Left ventricle myocardium superior (tissue), 1 donor: ENCODE results near the gene HS3ST4. TPM values are rescaled to one million over a fixed set of nuclear protein-coding genes. Genes with fewer than 3 reads are reported as not detected.
"Not testable (repeated sequence)": the region's sequence is repeated elsewhere in the genome, so short reads cannot be mapped to it uniquely, and the experiment has no call there.

ENCODE experiments used
- ATAC-seq: fragments of 200-7000 bp; cut with Tn5 transposase; one replicate; pipeline ENCODE4 v1.9.1; 2020; ENCODE audit warnings: mild to moderate bottlenecking, moderate library complexity
- DNase-seq: peaks from one replicate; pipeline ENCODE4 v3.0.0-alpha.2; 2020
- intact Hi-C: fragments of 100-400 bp; cut with micrococcal nuclease; formaldehyde crosslinking; loops from one replicate; pipeline ENCODE4 v1.11.0; 2022
- total RNA-seq: library from RNA; stranded (reverse); fragmentation: NEBNext Ultra II Directional; extraction: Animal tissue kit (Norgen Biotek cat#: 25700); gene quantifications from one replicate; pipeline ENCODE4 v1.2.1, GENCODE V29; 2021
- donor health status: DM: no; HTN: yes; CAD: no; lungs with severe emphysema.

The HS3ST4 gene
- total RNA-seq, 1 donor from 2014 or later: not detected

- no peak for ATAC-seq
- intact Hi-C loops: no loop called here
Observed at GRCh38 chr16:25729188-25729915, 37.6 kb downstream of the HS3ST4 start.

GRCh38 chr16:25730396-25730795, 38.6 kb downstream of the HS3ST4 start:
- DNase-seq (no peak), ATAC-seq (no peak)
- intact Hi-C loops: no loop called here

More at GRCh38 chr16:25729188-25729915, 37.6 kb downstream of the HS3ST4 start:
- no peak for DNase-seq

GRCh38 chr16:25734430-25735385, 42.9 kb downstream of the HS3ST4 start:
- no peak for DNase-seq
- intact Hi-C loops: no loop called here
- ATAC-seq: no peak

GRCh38 chr16:25735645-25736044, 43.9 kb downstream of the HS3ST4 start:
- intact Hi-C loops: no loop called here
- no peak for ATAC-seq

GRCh38 chr16:25747160-25747758, 55.5 kb downstream of the HS3ST4 start:
- intact Hi-C loops: no loop called here
- DNase-seq (no peak), ATAC-seq (no peak)

More at GRCh38 chr16:25735645-25736044, 43.9 kb downstream of the HS3ST4 start:
- no peak for DNase-seq

GRCh38 chr16:25748092-25748654, 56.4 kb downstream of the HS3ST4 start:
- DNase-seq: no peak
- intact Hi-C loops: no loop called here
- no peak for ATAC-seq

GRCh38 chr16:25750488-25751216, 58.9 kb downstream of the HS3ST4 start:
- ATAC-seq (no peak), DNase-seq (no peak)
- intact Hi-C loops: no loop called here

GRCh38 chr16:25751230-25751835, 59.6 kb downstream of the HS3ST4 start:
- ATAC-seq (no peak), DNase-seq (no peak)
- intact Hi-C loops: no loop called here

- DNase-seq (no peak), ATAC-seq (no peak)
- intact Hi-C loops: no loop called here
Observed at GRCh38 chr16:25764466-25764865, 72.7 kb downstream of the HS3ST4 start.

- intact Hi-C loops: no loop called here
- no peak for ATAC-seq
- DNase-seq: no peak
Observed at GRCh38 chr16:25771216-25771615, 79.5 kb downstream of the HS3ST4 start.

- intact Hi-C loops: no loop called here
Observed at GRCh38 chr16:25771812-25772568, 80.2 kb downstream of the HS3ST4 start.

GRCh38 chr16:25776214-25776613, 84.5 kb downstream of the HS3ST4 start:
- intact Hi-C loops, DNase-seq, ATAC-seq: not testable (repeated sequence)

More at GRCh38 chr16:25771812-25772568, 80.2 kb downstream of the HS3ST4 start:
- ATAC-seq: no peak
- DNase-seq: no peak

- ATAC-seq: no peak
- intact Hi-C loops: no loop called here
Observed at GRCh38 chr16:25783226-25783625, 91.5 kb downstream of the HS3ST4 start.

GRCh38 chr16:25785361-25785760, 93.6 kb downstream of the HS3ST4 start:
- intact Hi-C loops: no loop called here
- DNase-seq: no peak
- ATAC-seq: no peak

More at GRCh38 chr16:25783226-25783625, 91.5 kb downstream of the HS3ST4 start:
- DNase-seq: no peak

- intact Hi-C loops: no loop called here
- DNase-seq: no peak
- no peak for ATAC-seq
Observed at GRCh38 chr16:25786748-25787147, 95.0 kb downstream of the HS3ST4 start.

- ATAC-seq (no peak), DNase-seq (no peak)
- intact Hi-C loops: no loop called here
Observed at GRCh38 chr16:25788637-25789036, 96.9 kb downstream of the HS3ST4 start.

- DNase-seq: no peak
- no peak for ATAC-seq
- intact Hi-C loops: no loop called here
Observed at GRCh38 chr16:25796239-25796638, 104.5 kb downstream of the HS3ST4 start.

- no peak for ATAC-seq
- intact Hi-C loops: no loop called here
Observed at GRCh38 chr16:25798065-25798464, 106.3 kb downstream of the HS3ST4 start.

More at GRCh38 chr16:25798065-25798464, 106.3 kb downstream of the HS3ST4 start:
- no peak for DNase-seq
